OCI-LY1 (cell line): ENCODE measurements around the gene CMTR2.

Source experiments
- CTCF ChIP-seq: fragments of 200-600 bp; sonication (generic), shearing (Covaris generic); IDR thresholded peaks from 2 replicates; pipeline ENCODE4 v1.5.1; 2017; ENCODE audit warnings: mild to moderate bottlenecking, antibody characterized with exemption, low read length, moderate library complexity, mixed read lengths
- EZH2 ChIP-seq: fragments of 200-600 bp; sonication (generic), shearing (Covaris generic); IDR thresholded peaks from 2 replicates; pipeline ENCODE4 v1.8.0; 2017; ENCODE audit warnings: borderline replicate concordance, mixed run types, mild to moderate bottlenecking, antibody characterized with exemption, low read length, moderate library complexity, mixed read lengths

- TF ChIP-seq CTCF (no peak), EZH2 (no peak)
Observed at GRCh38 chr16:71262391-71262790, 26.8 kb downstream of the CMTR2 start.
